RCC 7860 (cell line): ENCODE measurements around the gene LRRC51.
"Not testable (repeated sequence)": the region's sequence is repeated elsewhere in the genome, so short reads cannot be mapped to it uniquely, and the experiment has no call there.

Experiments used
- DNase-seq: peaks from one replicate; pipeline ENCODE4 v3.0.0-alpha.2; 2015; ENCODE audit warnings: low spot score
- FAIRE-seq: peaks from 2 replicates; lab custom pipeline; 2012; peaks lifted over from hg19 to GRCh38; lab: Jason Lieb, UNC

The LRRC51 gene

GRCh38 chr11:72103754-72104167 lies 23.1 kb downstream of the LRRC51 start:
- FAIRE-seq (no peak), DNase-seq (no peak)

- FAIRE-seq (no peak), DNase-seq (no peak)
Observed at GRCh38 chr11:72105888-72106287, 25.2 kb downstream of the LRRC51 start, which contains the start of gene TOMT. TOMT (plus strand) TSS chr11:72105924; CDS start chr11:72105952, 28 bp downstream.

DNA sequence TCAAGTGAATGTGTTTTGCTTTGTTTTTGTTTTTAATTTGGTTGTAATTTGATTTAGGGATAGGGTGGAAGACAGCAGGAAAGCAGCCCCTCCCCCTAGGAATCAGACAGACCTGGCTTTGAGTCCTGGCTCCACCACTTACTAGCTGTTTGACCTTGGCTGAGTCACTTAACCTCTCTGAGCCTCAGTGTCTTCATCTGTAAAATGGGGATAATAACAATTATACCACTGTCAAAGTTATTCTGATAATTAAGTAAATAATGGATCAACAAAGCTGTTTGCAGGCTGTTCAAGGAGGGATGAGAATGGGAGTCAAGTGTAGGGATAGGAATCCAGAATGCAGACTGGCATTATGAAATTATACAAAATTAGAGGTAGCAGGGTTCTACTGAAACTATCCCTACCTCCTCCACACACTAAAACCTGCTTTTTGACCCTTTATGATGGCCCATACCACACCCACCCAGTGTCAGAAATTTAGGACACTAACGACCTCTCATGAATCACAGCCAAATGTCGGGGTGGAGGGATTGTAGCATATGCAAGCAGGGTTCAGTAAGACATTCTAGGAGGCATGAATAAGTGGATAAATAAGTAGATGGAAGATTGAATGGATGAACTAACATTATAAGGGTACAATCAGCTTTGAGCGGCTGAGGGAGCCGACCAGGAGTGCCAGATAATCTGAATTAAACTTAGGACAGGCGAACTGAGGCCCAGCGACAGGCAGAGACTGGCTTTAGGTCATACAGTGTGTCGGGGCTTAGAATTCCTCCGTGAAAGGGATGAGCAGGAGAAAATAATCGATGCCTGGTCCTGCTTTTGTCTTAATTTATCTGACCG lies 30.9 kb downstream of the LRRC51 start:
- no peak for FAIRE-seq

DNA sequence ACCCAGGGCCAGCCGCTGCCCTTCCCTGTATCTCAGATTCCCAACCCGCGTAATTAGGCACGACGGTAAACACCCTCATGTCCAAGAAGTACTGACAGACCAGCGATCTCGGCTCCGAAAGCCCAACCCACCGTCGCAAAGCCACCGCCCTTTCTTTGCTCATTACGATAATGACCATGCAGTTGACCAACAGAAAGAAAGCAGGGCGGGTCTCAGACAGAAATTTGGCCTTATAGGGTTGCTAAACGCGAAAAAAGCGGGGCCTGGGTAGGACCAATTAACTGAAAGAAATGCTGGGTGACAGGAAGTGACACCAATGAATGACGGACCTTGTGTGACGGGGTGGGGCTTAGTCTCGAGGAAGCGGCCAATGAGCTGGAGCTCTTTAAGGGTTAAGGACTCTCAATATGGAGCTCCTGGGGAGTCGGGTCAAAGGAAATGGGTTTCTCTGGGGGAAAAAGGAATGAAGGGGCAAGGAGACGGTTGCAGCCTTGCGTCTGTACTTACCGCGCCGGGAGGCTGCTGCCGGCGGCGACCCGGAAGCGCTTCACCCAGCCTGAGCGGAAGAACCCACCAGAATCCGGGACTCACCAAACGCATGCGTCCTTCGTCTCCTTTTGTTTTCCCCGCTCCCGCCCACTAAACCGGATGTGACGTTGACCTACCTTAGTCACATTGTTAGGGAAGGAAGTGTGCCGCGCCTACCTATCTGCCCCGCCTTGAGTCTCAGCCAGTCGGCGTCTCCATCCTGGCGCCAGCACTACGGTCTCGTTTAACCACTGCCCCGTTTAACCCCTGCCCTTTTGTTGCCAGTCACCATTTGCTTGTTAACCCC lies 31.7 kb downstream of the LRRC51 start, which contains the start of gene ANAPC15:
TSS of gene ANAPC15 (minus strand) at position 553 of the 835 bp plus-strand sequence. CDS start 1,419 bp downstream, outside the sequence.
- peak; percentile 94 for FAIRE-seq
- peak; percentile 97 for DNase-seq

More for the DNA sequence above, 30.9 kb downstream of the LRRC51 start:
- no peak for DNase-seq

- DNase-seq (no peak), FAIRE-seq (no peak)
Observed at GRCh38 chr11:72112978-72113808, 32.5 kb downstream of the LRRC51 start.

DNA sequence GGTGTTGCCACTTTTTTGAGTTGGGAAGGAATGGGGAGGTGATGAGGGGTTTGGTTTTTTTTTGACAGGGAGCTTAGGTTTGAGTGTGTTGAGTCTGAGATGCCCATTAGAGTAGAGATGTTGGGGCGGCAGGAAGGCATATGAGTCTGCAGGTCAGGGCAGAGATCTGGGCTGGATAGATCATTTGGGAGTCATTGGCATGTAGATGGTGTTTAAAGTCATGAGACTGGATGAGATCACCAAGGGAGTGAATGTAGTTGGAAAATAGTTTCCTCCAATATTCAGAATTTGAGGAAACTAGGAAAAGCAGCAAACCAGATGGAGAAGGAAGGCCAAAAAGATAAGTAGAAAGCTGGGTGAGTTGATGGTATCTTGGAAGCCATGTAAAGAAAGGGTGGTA lies 33.9 kb downstream of the LRRC51 start:
- DNase-seq, result no peak
- FAIRE-seq, result no peak

DNA sequence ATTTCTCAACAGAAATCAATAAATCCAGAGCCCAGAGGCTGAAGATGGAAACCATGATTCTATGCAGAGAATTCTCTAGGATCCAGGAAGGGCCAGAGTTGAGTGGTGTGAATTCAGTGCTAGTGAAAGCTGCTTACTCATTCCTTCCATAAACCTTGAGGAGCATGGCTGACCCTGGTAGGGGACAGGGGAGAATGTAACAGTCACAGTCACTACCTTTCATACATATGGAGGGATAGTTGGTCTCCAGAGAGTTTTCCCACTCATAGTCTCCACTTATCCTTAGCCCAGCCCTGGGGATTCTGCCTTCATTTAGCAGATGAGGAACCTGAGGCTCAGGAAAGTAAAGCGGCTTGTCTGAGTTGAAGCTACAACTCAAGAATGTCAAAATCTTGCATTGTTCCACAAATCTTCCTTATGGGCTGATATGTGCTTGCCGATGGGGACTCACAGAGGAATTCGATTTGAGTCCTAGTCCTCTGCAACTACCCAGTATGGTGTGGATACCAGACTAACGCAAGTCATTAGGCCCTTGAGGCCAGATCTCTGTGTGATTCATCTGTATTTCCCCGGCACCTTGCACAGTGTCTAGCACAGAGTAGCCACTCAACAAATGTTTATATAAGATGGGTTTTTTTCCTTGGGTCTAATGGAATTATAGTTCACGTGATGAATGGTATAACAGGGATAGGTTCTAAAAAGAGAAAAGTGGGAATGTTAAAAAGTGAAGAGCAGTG lies 35.5 kb downstream of the LRRC51 start:
- FAIRE-seq, result no peak

DNA sequence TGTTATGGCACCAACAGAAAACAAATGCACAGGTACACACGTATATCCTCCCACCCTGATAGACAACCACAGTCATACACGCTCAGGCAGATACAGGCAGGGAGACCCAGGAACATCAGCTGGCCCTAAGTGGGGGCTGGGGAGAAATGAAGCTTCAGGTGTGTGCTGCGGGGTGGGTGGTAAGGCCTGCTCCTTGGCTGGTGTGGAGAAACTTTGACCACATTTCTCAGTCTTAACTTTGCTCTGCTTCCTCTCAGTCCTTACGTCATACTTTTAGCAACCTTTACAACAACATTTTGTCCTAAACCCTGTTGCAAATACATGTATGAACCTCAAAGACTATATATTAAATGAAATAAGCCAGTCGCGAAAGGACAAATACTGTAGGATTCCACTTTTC lies 38.5 kb downstream of the LRRC51 start:
- no peak for DNase-seq
- no peak for FAIRE-seq

More for the DNA sequence above, 35.5 kb downstream of the LRRC51 start:
- no peak for DNase-seq

DNA sequence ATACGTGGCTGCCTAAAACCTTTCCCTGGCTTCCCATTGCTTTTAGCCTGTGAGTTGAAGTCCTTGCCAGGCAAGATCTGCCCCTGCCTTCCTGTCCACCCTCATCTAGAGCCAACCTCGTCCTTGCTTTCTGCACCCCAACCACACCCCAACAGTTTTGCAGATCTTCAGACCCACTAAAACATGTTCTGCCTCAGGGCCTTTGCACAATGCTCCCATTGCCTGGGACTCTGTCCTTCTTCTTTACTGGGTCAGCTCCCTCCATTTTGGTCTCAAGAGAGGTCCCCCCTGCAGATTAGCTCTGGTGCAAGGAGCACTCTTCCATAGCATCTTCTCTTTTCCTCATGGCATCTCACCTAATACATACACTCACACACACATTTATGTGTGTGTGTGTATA lies 40.3 kb downstream of the LRRC51 start:
- DNase-seq (no peak), FAIRE-seq (no peak)

- FAIRE-seq (no peak), DNase-seq (no peak)
Observed at GRCh38 chr11:72122607-72123006, 42.0 kb downstream of the LRRC51 start.

DNA sequence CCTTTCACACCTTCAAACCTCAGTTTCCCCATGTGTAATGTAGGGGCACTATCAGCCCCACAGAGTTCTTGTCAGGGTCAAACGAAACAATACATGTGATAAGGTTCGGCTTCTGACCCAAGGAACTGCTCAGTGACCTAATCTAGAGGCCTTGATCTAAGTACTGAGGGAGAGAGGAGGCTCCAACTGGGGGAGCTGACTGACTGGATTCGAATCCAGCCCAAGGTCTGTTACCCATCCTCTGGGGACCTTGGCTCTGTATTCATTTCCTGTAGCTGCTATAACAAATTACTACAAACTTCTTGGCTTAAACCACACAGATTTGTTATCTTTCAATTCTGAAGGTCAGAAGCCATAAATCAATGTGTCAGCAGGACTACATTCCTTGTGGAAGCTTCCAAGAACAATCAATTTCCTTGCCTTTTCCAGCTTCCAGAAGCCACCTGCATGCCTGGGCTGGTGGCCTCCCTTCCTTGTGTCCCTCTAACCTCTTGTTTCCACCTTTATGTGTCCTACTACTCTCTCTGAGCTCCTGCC lies 42.5 kb downstream of the LRRC51 start:
- FAIRE-seq, result no peak

GRCh38 chr11:72124046-72124445 lies 43.4 kb downstream of the LRRC51 start:
- no peak for DNase-seq
- no peak for FAIRE-seq

More for the DNA sequence above, 42.5 kb downstream of the LRRC51 start:
- no peak for DNase-seq

GRCh38 chr11:72125956-72126355 lies 45.3 kb downstream of the LRRC51 start:
- FAIRE-seq, result no peak

DNA sequence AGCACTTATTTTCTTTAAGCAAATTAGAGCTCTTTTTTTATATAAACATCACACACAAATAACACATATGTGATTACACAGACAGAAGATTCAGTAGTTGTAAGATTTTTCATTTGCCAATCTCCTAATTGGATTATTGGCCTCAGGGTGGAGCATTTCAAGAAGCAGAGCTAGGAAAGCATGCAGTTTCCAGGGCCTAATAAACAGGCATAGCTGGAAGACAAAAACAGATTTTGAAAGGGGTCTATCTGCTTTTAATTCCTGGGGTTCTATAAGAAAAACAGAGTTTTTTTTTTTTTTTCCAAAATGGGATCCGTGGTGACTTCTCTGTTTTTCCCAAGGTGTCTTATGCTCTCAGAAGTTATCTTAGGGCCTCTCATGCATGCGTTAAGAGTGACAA lies 47.3 kb downstream of the LRRC51 start:
- no peak for DNase-seq
- no peak for FAIRE-seq

More at GRCh38 chr11:72125956-72126355, 45.3 kb downstream of the LRRC51 start:
- DNase-seq, result no peak

- DNase-seq (no peak), FAIRE-seq (no peak)
Observed at GRCh38 chr11:72129381-72129780, 48.7 kb downstream of the LRRC51 start.

DNA sequence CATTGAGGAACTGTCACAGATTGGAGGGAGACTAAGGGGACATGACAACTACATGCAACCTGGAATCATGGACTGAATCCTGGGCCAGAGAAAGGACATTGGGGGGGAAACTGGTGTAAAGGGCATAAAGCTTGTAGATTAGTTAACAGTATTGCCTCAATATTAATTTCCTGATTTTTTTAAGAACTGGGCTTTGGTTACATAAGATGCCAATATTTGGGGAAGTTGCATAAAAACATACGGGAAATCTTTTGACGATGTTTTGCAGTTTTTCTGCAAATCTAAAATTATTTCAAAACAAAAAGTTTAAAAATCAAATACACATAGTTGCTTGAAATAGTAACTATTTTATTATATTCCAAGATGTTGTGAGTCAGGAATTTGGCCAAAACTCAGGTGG lies 52.0 kb downstream of the LRRC51 start:
- no peak for DNase-seq

DNA sequence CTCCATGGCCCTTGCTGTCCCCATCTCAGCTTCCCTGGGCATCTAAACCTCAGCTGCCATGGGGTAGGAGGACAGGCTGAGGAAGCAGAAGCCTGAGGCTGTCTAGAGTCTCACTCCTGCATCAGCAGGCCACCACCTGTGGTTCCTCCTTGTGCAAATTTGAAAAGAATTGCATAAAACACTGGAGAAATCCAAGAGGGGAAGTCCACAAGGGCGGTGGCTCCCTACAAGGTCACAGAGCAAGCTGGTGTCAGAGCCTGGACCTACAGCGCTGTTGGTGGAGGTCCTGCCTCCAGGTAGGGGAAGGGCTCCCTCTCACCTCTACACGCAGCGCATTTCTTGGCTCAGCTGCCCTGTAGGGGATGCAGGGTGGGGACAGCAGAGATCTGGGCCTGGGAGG lies 54.8 kb downstream of the LRRC51 start, which contains the start of gene FOLR3:
TSS of gene FOLR3 (plus strand) at position 253 of the 400 bp plus-strand sequence. CDS start 228 bp downstream, outside the sequence.
- not testable (repeated sequence) for DNase-seq, FAIRE-seq

More for the DNA sequence above, 52.0 kb downstream of the LRRC51 start:
- no peak for FAIRE-seq

DNA sequence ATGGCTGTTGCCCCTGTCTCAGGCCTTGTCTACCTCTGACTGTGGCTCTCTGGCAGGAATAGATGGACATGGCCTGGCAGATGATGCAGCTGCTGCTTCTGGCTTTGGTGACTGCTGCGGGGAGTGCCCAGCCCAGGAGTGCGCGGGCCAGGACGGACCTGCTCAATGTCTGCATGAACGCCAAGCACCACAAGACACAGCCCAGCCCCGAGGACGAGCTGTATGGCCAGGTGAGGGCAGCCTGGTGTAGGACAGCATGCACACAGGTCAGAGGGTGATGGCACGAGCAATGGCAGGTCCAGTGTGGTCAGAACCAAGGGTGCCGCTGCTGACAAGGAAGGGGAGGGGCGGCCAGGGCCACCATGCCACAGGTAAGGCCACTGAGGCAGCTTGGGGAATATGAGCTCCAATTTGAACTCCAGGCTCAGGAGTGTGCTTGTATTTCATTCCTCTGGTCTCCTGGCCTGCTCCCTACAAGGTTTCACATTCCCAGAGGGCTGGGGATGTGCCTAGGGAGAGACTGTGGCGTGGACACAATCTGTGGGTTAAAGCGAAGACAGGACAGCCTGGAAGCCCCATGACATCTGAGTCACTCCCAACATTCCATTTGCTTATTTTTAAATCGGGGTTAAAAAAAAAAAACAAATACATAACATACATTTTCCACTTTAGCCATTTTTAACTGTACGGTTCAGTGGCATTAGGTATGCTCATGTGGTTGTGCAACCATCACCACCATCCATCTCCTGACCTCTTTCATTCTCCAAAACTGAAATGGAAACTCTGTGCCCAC lies 55.4 kb downstream of the LRRC51 start:
- FAIRE-seq (no peak), DNase-seq (no peak)
